HepG2 (cell line): ENCODE results near the gene WBP1. TPM values are rescaled to one million over a fixed set of nuclear protein-coding genes. Genes with fewer than 3 reads are reported as not detected.
A peak's percentile ranks its signal among the peaks of the same experiment; 100 is the strongest.

ENCODE experiments used
- ZBTB10 ChIP-seq: sonication (generic); formaldehyde crosslinking; IDR thresholded peaks from 2 replicates; pipeline ENCODE4 v1.4.0; 2020; ENCODE audit warnings: missing genetic modification reagents, borderline replicate concordance
- ZBTB4 ChIP-seq: sonication (generic); formaldehyde crosslinking; IDR thresholded peaks from 2 replicates; pipeline ENCODE4 v1.4.0; 2020; ENCODE audit warnings: missing genetic modification reagents, mild to moderate bottlenecking, borderline replicate concordance
- ZNF124 ChIP-seq: sonication (generic); formaldehyde crosslinking; IDR thresholded peaks from 2 replicates; pipeline ENCODE4 v1.4.0; 2020; ENCODE audit warnings: missing genetic modification reagents
- ZNF251 ChIP-seq: sonication (generic); formaldehyde crosslinking; IDR thresholded peaks from 2 replicates; pipeline ENCODE4 v1.9.0; 2021; ENCODE audit warnings: mild to moderate bottlenecking, missing genetic modification reagents
- ZNF362 ChIP-seq: sonication (generic); formaldehyde crosslinking; IDR thresholded peaks from 2 replicates; pipeline ENCODE4 v1.4.0; 2020; ENCODE audit warnings: missing genetic modification reagents, mild to moderate bottlenecking, borderline replicate concordance
- ZNF556 ChIP-seq: sonication (generic); formaldehyde crosslinking; IDR thresholded peaks from 2 replicates; pipeline ENCODE4 v1.4.0; 2020; ENCODE audit warnings: mild to moderate bottlenecking, missing genetic modification reagents, borderline replicate concordance
- ZNF589 ChIP-seq: sonication (generic); formaldehyde crosslinking; conservative IDR thresholded peaks from 2 replicates; pipeline ENCODE4 v1.8.0; 2022; ENCODE audit warnings: mild to moderate bottlenecking, moderate library complexity, missing genetic modification reagents
- ZSCAN22 ChIP-seq: sonication (generic); formaldehyde crosslinking; IDR thresholded peaks from 2 replicates; pipeline ENCODE4 v1.4.0; 2020; ENCODE audit warnings: mild to moderate bottlenecking, missing genetic modification reagents
- polyA plus RNA-seq, 8 experiments: library from polyadenylated mRNA; depleted of rRNA in 3 of 8; stranded (reverse) in 7 of 8; unstranded in 1 of 8; fragments of >200 nt; fragmentation: Illumina TruSeq in 4 of 8; extraction: Trizol in 4 of 8; gene quantifications; 2 replicates each; pipeline versions ENCODE4 v1.2.1 to v1.2.3, GENCODE V29; 2011 to 2016; ENCODE audit warnings: low read depth in 4 of 8, missing spikeins in 1 of 8, mixed read lengths in 1 of 8; ENCODE audit not compliant: insufficient read depth in 1 of 8
- total RNA-seq, 5 experiments: library from RNA; depleted of rRNA; stranded (reverse); fragments of >200 nt; fragmentation: Illumina TruSeq; extraction: Trizol; gene quantifications; 2 replicates each; pipeline ENCODE4 v1.2.3, GENCODE V29; 2016; ENCODE audit warnings: low read depth in 1 of 5

Gene WBP1
- total and polyA plus RNA-seq, 2 of the 13 experiments (the other 11 are each of a cell fraction or from before 2014, with no cell fraction given), result 38.8 to 85.7 TPM

GRCh38 chr2:74502720-74503505, 44.7 kb downstream of the WBP1 start (continued):
- TF ChIP-seq ZNF556, result no peak; the same call in 1 of the 2 replicates
- peak; percentile 89; the same call in 1 of the 2 replicates for TF ChIP-seq ZBTB10
- no peak; the same call in 1 of the 2 replicates for TF ChIP-seq ZNF251
- TF ChIP-seq ZNF124 (CRISPR knock-in tag), result no peak
- no peak for TF ChIP-seq ZNF589
- TF ChIP-seq ZSCAN22 (CRISPR knock-in tag), result peak; percentile 24; the same call in 1 of the 2 replicates
- TF ChIP-seq ZBTB4, result peak; percentile 91; the same call in 1 of the 2 replicates
- TF ChIP-seq ZNF362, result no peak; the same call in none of the 2 replicates
- TF ChIP-seq, all 625 proteins: peak for 317
